WI38 (cell line): ENCODE data around the gene FBN2.

Experiments used
- H3K4me3 ChIP-seq: 2 replicates; pipeline ENCODE4 v1.5.1; 2011; ENCODE audit warnings: low read depth, mild to moderate bottlenecking, control low read depth, low read length
- TF ChIP-seq, protein P1 (sequence below): IDR thresholded peaks from 2 replicates; pipeline ENCODE4 v1.5.1; 2012; ENCODE audit warnings: low read depth, mild to moderate bottlenecking, control low read depth, low read length

The FBN2 gene

DNA sequence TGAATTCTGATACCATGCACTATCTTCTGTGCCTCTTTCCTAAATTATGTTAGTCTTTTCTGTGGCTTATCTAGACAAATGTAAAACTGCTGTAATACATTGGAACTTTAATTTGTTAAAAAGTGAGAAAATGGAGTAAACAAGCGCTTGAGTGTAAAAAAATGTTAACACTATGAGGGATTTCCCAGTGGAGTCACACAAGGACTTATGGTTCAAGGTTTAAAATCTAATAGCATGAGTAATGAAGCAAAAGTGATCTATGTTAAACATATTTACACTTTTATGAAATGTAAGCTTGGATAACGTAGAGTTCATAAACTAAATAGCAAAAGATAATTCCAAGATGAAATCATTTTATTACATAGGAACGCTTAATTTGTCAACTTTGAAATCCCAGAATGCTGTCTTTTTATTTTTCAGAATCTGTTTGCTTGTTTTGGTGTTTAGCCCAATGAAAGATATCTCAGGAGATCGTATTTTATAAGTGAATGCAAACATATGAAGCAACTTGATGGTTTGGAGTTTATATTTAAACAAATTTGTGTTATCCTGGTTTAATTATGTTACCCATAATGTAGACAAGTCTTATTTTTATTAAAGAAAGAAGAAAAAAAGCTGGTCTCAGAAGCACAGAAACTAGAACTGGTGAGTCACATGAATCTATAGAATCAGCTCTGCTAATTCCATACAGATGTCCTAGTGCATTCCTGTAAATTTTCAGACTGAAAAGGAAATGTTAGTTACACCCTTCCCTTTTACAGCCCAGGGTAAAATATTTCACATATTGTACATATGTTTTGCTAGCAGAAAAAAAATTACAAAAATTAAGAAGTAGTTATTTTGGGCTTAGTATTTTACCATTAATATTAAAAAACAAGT is 34.2 kb upstream of the FBN2 start:
- TF ChIP-seq, protein P1, sequence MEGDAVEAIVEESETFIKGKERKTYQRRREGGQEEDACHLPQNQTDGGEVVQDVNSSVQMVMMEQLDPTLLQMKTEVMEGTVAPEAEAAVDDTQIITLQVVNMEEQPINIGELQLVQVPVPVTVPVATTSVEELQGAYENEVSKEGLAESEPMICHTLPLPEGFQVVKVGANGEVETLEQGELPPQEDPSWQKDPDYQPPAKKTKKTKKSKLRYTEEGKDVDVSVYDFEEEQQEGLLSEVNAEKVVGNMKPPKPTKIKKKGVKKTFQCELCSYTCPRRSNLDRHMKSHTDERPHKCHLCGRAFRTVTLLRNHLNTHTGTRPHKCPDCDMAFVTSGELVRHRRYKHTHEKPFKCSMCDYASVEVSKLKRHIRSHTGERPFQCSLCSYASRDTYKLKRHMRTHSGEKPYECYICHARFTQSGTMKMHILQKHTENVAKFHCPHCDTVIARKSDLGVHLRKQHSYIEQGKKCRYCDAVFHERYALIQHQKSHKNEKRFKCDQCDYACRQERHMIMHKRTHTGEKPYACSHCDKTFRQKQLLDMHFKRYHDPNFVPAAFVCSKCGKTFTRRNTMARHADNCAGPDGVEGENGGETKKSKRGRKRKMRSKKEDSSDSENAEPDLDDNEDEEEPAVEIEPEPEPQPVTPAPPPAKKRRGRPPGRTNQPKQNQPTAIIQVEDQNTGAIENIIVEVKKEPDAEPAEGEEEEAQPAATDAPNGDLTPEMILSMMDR, result no peak
- H3K4me3 ChIP-seq, result no peak overlapping the region

DNA sequence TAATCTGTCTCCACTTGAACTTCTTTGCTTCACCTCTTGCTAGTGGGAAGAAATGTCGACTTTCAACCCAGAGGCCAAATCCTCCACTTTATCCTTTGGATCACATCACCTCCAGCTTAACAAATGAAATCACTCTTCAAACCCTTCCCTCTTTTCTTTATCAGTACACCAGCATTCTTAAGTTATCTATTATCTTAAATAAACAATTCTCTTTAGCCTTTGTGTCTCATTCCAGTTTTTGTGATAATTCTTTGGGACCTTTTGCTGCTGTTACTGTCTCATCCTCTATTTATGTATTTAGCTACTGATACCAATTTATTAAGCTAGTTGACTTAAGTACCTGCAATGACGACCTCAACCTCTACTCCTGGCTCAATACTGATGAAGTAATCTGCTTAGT is 28.1 kb upstream of the FBN2 start:
- H3K4me3 ChIP-seq, result no peak overlapping the region
- TF ChIP-seq, protein P1, result no peak

DNA sequence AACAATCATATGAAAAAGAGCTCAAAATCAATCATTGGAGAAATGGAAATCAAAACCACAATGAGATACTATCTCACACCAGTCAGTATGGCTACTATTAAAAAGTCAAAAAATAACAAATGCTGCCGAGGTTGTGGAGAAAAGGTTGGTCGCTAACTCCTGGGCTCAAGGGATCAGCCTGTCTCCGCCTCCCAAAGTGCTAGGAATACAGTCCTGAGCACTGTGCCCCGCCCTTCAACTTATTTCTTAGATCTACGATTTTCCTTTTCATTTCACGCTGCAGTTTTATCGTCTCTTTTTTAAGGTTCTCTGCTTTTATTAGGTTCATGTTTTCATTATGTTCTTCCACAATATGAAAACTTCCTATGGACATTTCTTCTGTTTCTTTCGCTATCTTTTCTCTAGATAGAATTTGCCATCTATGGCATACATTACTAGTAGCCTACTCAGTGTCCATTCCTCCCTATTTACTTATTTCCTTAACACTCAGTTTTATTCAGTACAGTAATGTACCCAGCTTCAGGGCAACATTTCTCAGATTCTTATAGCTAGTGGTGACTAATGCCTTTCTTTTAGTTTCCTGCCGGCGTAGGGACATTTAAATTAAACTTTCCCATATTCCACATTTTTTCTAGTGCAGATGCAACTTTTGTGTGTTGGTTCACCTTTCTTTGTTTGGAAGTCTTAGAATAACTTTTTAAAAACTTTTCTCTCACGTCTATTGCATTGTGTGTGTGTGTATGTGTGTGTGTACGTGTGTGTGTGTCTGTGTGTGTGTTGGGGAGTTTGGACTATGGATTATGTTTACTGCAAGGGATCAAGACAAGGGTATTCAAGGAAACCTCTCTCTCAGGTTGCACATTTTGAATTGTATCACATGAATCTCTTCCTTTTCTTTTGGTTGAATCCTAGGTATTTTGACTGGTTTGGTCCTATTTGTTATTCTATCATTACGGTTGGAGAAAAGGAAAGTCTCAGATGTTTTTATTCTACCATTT is 21.6 kb upstream of the FBN2 start:
- no peak overlapping the region for H3K4me3 ChIP-seq
- TF ChIP-seq, protein P1, result no peak

DNA sequence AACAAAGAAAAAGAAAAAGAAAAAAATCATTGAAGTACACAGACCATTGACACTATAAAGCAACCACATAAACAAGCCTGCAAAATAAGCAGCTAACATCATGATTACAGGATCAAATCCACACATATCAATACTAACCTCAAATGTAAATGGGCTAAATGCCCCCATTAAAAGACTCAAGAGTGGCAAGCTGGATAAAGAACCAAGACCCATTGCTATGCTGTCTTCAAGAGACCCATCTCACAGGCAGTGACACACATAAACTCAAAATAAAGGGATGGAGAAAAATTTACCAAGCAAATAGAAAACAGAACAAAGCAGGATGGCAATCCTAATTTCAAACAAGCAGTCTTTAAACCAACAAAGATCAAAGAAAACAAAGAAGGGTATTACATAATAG is 15.7 kb upstream of the FBN2 start:
- TF ChIP-seq, protein P1, result no peak
- H3K4me3 ChIP-seq, result no peak overlapping the region

DNA sequence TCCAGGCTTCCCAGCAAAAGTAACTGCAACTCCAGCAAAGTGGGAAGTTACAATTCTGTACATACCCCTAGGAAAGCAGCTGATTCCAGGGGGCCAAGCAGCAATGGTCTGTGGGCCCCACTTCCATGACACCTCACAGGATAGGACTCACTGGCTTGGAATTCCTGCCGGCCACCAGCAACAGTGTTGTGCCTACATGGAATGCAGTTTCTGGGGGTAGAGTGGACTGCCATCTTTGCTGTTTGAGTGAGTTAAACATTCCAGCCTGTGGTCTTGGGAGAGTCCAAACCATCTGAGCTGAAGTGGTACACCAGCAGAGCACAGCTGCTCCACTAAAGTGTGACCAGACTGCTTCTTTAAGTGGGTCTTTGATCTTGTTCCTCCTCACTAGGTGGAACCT is 13.4 kb upstream of the FBN2 start:
- TF ChIP-seq, protein P1, result no peak
- H3K4me3 ChIP-seq, result no peak overlapping the region

DNA sequence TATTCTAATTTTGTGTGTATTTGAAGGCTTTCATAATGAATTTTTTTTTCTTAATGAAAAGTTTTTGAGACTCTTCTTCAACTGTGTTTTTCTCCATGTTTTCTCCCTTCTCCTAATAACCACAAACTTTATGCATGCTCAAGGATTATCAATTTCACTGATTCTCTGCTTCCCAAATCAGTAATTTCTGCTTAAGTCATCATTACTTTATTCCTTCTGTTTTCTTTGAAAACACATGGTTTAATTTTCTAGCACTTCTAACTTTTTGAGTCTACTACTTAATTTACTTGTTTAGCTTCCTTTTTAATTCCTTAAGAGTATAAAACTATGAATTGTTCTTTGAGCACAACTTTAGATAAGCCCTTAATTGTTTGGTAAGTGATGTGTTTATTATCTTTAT is 11.5 kb upstream of the FBN2 start:
- no peak overlapping the region for H3K4me3 ChIP-seq
- TF ChIP-seq, protein P1, result no peak
